Tibial nerve (tissue), 4 donors: ENCODE results near the gene INSYN2B. TPM values are rescaled to one million over a fixed set of nuclear protein-coding genes. Genes with fewer than 3 reads are reported as not detected.

Source experiments
- DNase-seq, 2 donors: peaks; one replicate each; pipeline ENCODE4 v3.0.0-alpha.2; 2019; ENCODE audit warnings: low spot score in 2 of 2
- H3K27ac ChIP-seq, 4 donors: fragments of 200-600 bp; sonication (generic) in 3 of 4; one replicate each; pipeline ENCODE4 v1.5.1; 2017 to 2019; ENCODE audit warnings: mild to moderate bottlenecking in 1 of 4
- H3K27me3 ChIP-seq, 2 donors: fragments of 200-600 bp; sonication (generic) in 1 of 2; one replicate each; pipeline versions ENCODE4 v1.5.1 to v1.6.0; 2017 to 2019
- H3K36me3 ChIP-seq, 3 donors: fragments of 200-600 bp; sonication (generic); one replicate each; pipeline ENCODE4 v1.5.1; 2018 to 2019
- H3K4me1 ChIP-seq, 4 donors: fragments of 200-600 bp; sonication (generic) in 3 of 4; one replicate each; pipeline ENCODE4 v1.5.1; 2017 to 2019
- H3K4me3 ChIP-seq, 4 donors: fragments of 200-600 bp; sonication (generic) in 3 of 4; one replicate each; pipeline ENCODE4 v1.5.1; 2017 to 2019; ENCODE audit warnings: mild to moderate bottlenecking in 1 of 4, moderate library complexity in 1 of 4
- H3K9me3 ChIP-seq, 4 donors: fragments of 200-600 bp; sonication (generic) in 3 of 4; one replicate each; pipeline ENCODE4 v1.5.1; 2017 to 2019
- EP300 ChIP-seq, 2 donors: sonication (generic); formaldehyde crosslinking; IDR thresholded peaks; one replicate each; pipeline ENCODE4 v1.6.1; 2017; ENCODE audit warnings: antibody characterized with exemption in 2 of 2, mild to moderate bottlenecking in 1 of 2
- POLR2A ChIP-seq, 2 donors: fragments of 450-650 bp; IDR thresholded peaks; one replicate each; pipeline ENCODE4 v1.6.1; 2017; ENCODE audit warnings: antibody characterized with exemption in 2 of 2, mild to moderate bottlenecking in 2 of 2, moderate library complexity in 2 of 2
- WGBS, 2 donors: methylation state at CpG; one replicate each; pipeline ENCODE4 v1.1.5; 2018; 5-methylcytosine and 5-hydroxymethylcytosine counted together
- total RNA-seq, 4 donors: library from RNA; depleted of rRNA; stranded (reverse); fragments of >200 nt; gene quantifications; one replicate each; pipeline ENCODE4 v1.1.0, GENCODE V29; 2016
- TF ChIP-seq, protein P1 (sequence below), 5 experiments: fragments of 200-600 bp in 3 of 5; fragments of 450-650 bp in 2 of 5; sonication (generic) in 3 of 5; IDR thresholded peaks; one replicate each; pipeline ENCODE4 v1.5.1; 2016 to 2019; ENCODE audit warnings: antibody characterized with exemption in 5 of 5, mild to moderate bottlenecking in 3 of 5, moderate library complexity in 2 of 5

The INSYN2B gene
- total RNA-seq, 4 donors from 2014 or later = 0.60 to 4.2 TPM; not detected in 2

DNA sequence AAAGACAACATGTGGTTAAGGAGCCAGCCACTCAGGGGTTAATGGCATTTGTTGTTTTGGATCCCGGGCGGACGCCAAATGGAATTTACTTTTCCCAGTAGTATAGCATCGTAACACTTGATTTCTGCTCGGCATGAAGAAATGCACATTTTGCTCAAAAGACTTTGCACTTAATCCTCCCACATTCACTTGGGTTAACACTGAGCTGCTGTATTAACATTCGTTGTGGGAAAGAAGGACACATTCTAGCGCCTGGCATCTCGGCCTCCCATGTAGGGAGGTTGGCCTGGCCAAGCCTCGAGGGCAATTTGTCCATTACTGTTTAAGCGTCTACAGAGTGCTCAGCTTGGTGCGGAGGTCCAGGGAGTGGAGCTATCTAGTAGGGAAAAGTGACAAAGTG is 32.3 kb upstream of the INSYN2B start:
- no peak overlapping the region for H3K4me3 ChIP-seq
- no peak for TF ChIP-seq EP300 (IDR thresholded peaks at IDR 0.05)
- TF ChIP-seq POLR2A (IDR thresholded peaks at IDR 0.05) = no peak
- TF ChIP-seq, protein P1, sequence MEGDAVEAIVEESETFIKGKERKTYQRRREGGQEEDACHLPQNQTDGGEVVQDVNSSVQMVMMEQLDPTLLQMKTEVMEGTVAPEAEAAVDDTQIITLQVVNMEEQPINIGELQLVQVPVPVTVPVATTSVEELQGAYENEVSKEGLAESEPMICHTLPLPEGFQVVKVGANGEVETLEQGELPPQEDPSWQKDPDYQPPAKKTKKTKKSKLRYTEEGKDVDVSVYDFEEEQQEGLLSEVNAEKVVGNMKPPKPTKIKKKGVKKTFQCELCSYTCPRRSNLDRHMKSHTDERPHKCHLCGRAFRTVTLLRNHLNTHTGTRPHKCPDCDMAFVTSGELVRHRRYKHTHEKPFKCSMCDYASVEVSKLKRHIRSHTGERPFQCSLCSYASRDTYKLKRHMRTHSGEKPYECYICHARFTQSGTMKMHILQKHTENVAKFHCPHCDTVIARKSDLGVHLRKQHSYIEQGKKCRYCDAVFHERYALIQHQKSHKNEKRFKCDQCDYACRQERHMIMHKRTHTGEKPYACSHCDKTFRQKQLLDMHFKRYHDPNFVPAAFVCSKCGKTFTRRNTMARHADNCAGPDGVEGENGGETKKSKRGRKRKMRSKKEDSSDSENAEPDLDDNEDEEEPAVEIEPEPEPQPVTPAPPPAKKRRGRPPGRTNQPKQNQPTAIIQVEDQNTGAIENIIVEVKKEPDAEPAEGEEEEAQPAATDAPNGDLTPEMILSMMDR (IDR thresholded peaks at IDR 0.05) = no peak
- no peak for DNase-seq
- H3K27me3 ChIP-seq = no peaks in the 10 kb centered on the region
- no peak overlapping the region for H3K27ac ChIP-seq
- no peaks in the 10 kb centered on the region for H3K4me1 ChIP-seq
- 34 to 47% methylated on average over 11 of the region's 11 CpGs for WGBS, 2 donors
- H3K9me3 ChIP-seq = no peaks in the 10 kb centered on the region
- no peaks in the 10 kb centered on the region for H3K36me3 ChIP-seq

DNA sequence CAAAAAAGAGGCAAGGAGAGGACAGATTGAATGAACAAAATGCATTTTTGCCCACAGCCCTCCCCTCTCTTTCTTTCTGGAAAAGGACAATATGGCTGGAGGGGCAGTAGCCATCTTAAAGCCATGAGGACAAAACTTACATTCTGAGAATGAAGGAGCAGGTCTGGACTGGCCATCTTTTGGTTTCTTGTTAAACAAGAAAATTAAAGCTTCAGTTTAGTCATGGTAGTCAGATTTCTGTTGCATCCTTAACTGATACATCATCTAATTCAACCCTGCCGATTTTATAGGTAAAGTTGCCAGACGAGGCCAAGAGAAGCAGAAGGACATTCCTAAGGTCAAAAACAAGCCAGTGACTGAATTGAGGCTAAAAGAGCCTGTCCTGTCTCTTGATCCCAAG is 31.5 kb upstream of the INSYN2B start:
- Histone ChIP-seq H3K36me3 (no peaks in the 10 kb centered on the region), H3K27me3 (no peaks in the 10 kb centered on the region), H3K27ac (no peak overlapping the region), H3K9me3 (no peaks in the 10 kb centered on the region), H3K4me3 (no peak overlapping the region), H3K4me1 (no peaks in the 10 kb centered on the region)
- DNase-seq = no peak
- TF ChIP-seq EP300 (IDR thresholded peaks at IDR 0.05) = no peak
- no peak for TF ChIP-seq POLR2A (IDR thresholded peaks at IDR 0.05)
- TF ChIP-seq, protein P1 (IDR thresholded peaks at IDR 0.05) = no peak
- 72 to 80% methylated on average over 2 of the region's 2 CpGs for WGBS, 2 donors

DNA sequence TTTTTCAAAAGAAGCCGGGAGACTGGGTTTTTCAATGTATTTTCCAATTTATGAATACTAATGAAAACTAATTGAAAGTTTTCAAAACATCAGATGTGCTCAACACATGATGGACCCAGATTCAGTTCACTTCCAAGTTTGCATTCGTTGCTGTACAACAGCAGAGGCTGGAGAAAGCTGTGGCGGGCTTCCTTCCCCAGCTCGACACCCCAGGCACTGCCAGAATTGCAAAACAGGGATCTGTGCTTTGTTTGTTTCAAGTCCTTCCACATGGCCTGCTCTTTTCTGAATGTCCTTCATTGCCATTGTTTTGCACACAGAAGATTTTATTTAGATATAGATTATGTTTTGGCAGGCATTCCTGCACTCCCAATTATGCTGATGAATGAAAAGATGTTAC is 30.3 kb upstream of the INSYN2B start:
- Histone ChIP-seq H3K27ac (no peak overlapping the region), H3K36me3 (no peaks in the 10 kb centered on the region), H3K4me1 (no peaks in the 10 kb centered on the region), H3K9me3 (no peaks in the 10 kb centered on the region), H3K4me3 (no peak overlapping the region), H3K27me3 (no peaks in the 10 kb centered on the region)
- no peak for DNase-seq
- 59 to 65% methylated on average over 4 of the region's 4 CpGs for WGBS, 2 donors
- no peak for TF ChIP-seq EP300 (IDR thresholded peaks at IDR 0.05)
- no peak for TF ChIP-seq POLR2A (IDR thresholded peaks at IDR 0.05)
- TF ChIP-seq, protein P1 (IDR thresholded peaks at IDR 0.05) = no peak

DNA sequence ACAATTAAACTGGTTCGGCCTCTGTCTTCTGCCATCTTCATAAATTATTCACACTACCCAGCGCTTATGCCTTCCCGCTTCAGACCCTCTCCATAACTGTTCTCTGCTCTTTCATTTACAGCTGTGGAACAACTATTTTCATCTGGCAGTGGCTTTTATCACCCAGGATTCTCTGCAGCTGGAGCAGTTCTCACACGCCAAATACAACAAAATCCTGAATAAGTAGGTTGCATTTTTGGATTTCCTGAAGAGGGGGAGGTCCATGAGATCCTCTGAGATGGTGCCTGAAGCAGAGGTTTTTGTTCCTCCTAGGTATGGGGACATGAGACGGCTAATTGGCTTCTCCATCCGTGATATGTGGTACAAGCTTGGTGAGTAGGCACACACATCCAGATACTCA is 28.1 kb upstream of the INSYN2B start:
- Histone ChIP-seq H3K27ac (no peak overlapping the region), H3K9me3 (no peaks in the 10 kb centered on the region), H3K4me3 (no peak overlapping the region), H3K27me3 (no peaks in the 10 kb centered on the region), H3K36me3 (no peaks in the 10 kb centered on the region), H3K4me1 (no peaks in the 10 kb centered on the region)
- TF ChIP-seq POLR2A (IDR thresholded peaks at IDR 0.05) (no peak), EP300 (IDR thresholded peaks at IDR 0.05) (no peak)
- TF ChIP-seq, protein P1 (IDR thresholded peaks at IDR 0.05) = no peak
- 63 to 64% methylated on average over 6 of the region's 6 CpGs for WGBS, 2 donors
- DNase-seq = no peak

DNA sequence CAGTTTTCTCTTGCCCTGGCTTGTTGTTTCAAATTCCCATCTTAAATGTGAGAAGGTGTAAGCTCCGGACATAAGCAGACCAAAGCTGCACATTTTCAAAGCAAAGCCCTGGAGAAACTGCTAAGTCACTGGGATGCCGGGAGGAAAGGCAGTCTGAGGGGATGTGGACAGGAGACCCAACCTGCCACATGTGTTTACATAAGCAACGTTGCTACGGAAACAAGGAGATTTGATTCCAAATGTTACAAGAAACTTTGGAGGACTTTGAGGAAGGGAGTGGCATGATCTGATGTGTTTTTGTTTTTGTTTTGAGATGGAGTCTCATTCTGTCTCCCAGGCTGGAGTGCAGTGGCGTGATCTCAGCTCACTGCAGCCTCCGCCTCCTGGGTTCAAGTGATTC is 25.7 kb upstream of the INSYN2B start:
- 79 to 81% methylated on average over 6 of the region's 6 CpGs for WGBS, 2 donors
- H3K27ac ChIP-seq = no peak overlapping the region
- H3K27me3 ChIP-seq = no peaks in the 10 kb centered on the region
- H3K9me3 ChIP-seq = no peaks in the 10 kb centered on the region
- TF ChIP-seq, protein P1 (IDR thresholded peaks at IDR 0.05) = no peak
- no peak for DNase-seq
- H3K36me3 ChIP-seq = no peaks in the 10 kb centered on the region
- H3K4me1 ChIP-seq = no peaks in the 10 kb centered on the region
- H3K4me3 ChIP-seq = no peak overlapping the region
